ENCODE data around the gene DCP1A. TPM values are rescaled to one million over a fixed set of nuclear protein-coding genes. Genes with fewer than 3 reads are reported as not detected.

Gene DCP1A
- total RNA-seq, 2 experiments from 2014 or later, result 29.9 to 32.0 TPM

DNA sequence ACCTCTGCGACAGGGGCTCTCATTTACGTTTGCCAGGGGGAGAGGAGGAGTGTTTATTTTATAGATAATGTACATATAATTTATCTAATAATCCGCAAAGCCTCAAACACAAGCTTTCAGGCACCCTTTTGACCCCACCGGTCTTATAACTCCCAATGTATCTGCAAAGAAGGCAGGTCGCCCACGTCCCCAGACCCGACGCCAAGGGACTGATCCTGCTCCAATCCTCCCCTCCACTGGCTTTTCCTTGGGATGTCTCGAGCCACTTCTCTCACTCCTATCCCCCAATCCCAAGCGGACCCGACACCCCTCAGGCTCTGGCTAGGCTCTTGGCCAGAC lies 452 bp downstream of the DCP1A start:
- CTCF ChIA-PET, result interaction anchor here (0.5 to 2.3 kb wide), 2 partner anchors 47 to 219 kb away, joined by 4 to 7 read pairs; no protein-coding TSS in a partner anchor
- ATAC-seq, result no peak
- peak overlapping the region; percentile 98 for H3K4me3 Mint-ChIP-seq

DNA sequence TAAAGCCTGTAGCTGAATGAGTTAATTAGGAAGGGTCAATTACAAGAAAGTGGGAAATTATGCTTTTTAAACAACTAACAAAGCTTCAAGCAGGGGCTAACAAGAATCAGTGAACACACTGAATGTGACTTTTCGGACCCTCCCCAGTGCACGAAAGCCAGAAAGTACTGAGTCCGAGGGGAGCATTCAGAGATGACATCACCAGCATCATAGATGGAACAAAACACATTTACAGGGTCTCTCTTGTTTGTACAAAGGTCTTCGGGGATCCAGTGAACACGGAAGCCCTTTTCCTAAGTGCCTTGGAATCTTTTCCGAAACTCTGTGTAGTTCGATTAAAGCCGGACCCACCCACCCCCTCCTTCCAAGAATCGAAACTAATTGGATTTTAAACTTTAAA lies 829 bp downstream of the DCP1A start:
- CTCF ChIA-PET, result interaction anchor here (0.5 to 2.3 kb wide), 3 partner anchors 29 to 218 kb away, joined by 3 to 7 read pairs (median 4); no protein-coding TSS in a partner anchor
- H3K27me3 Mint-ChIP-seq, result no peaks in the 10 kb centered on the region
- ATAC-seq, result no peak
- H3K9me3 Mint-ChIP-seq, result no peaks in the 10 kb centered on the region
- intact Hi-C loops (cut with micrococcal nuclease), result loop anchor here (10.0 kb wide), 1 partner anchor 212 kb away; the partner anchor contains the start of gene RFT1
- peak overlapping the region; percentile 97 for H3K27ac Mint-ChIP-seq
- TF ChIP-seq, protein P1, sequence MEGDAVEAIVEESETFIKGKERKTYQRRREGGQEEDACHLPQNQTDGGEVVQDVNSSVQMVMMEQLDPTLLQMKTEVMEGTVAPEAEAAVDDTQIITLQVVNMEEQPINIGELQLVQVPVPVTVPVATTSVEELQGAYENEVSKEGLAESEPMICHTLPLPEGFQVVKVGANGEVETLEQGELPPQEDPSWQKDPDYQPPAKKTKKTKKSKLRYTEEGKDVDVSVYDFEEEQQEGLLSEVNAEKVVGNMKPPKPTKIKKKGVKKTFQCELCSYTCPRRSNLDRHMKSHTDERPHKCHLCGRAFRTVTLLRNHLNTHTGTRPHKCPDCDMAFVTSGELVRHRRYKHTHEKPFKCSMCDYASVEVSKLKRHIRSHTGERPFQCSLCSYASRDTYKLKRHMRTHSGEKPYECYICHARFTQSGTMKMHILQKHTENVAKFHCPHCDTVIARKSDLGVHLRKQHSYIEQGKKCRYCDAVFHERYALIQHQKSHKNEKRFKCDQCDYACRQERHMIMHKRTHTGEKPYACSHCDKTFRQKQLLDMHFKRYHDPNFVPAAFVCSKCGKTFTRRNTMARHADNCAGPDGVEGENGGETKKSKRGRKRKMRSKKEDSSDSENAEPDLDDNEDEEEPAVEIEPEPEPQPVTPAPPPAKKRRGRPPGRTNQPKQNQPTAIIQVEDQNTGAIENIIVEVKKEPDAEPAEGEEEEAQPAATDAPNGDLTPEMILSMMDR (IDR thresholded peaks at IDR 0.05), result no peak
- peaks cover 31% of the 10 kb centered on the region for H3K4me1 Mint-ChIP-seq (ENCODE audit: low read depth)
- DNase-seq, result no peak
- POLR2A ChIA-PET, result no interaction called here
- peaks cover 9% of the 10 kb centered on the region for H3K36me3 Mint-ChIP-seq (ENCODE audit: low read depth)
- peak overlapping the region; percentile 98 for H3K4me3 Mint-ChIP-seq

More for the DNA sequence above, 452 bp downstream of the DCP1A start:
- TF ChIP-seq, protein P1 (IDR thresholded peaks at IDR 0.05), result no peak
- Mint-ChIP-seq H3K9me3 (no peaks in the 10 kb centered on the region), H3K27ac (peak overlapping the region; percentile 97), H3K27me3 (no peaks in the 10 kb centered on the region), H3K4me1 (ENCODE audit: low read depth) (peaks cover 31% of the 10 kb centered on the region), H3K36me3 (ENCODE audit: low read depth) (peaks cover 9% of the 10 kb centered on the region)
- DNase-seq, result peak; percentile 35
- POLR2A ChIA-PET, result interaction anchor here (1.0 to 2.3 kb wide), 6 partner anchors 10 to 545 kb away, joined by 3 to 8 read pairs (median 4); partner anchors contain the start of gene SELENOK
- intact Hi-C loops (cut with micrococcal nuclease), result loop anchor here (10.0 kb wide), 1 partner anchor 212 kb away; the partner anchor contains the start of gene RFT1

DNA sequence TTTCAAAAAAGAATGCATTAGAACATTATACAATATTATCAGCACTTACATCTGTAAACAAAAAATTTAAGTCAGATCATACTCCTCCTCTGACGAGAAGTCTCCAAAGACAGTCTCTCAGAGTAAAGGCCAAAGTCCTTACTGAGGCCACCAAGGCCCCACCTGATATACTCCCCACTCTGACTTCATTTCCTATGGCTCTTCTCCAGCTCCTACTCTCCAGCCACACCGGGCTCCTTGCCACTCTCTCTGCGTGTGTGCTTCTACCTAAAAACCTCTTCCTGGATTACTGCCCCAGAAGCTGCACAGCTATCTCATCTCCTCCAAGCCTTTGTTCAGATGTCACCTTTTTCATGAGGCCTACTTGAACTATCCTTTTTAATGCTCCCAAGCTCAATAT lies 5.0 kb downstream of the DCP1A start:
- Mint-ChIP-seq H3K4me3 (no peak overlapping the region), H3K36me3 (ENCODE audit: low read depth) (peaks cover 18% of the 10 kb centered on the region), H3K9me3 (no peaks in the 10 kb centered on the region), H3K4me1 (ENCODE audit: low read depth) (peaks cover 33% of the 10 kb centered on the region), H3K27ac (no peak overlapping the region), H3K27me3 (no peaks in the 10 kb centered on the region)
- TF ChIP-seq, protein P1 (IDR thresholded peaks at IDR 0.05), result no peak
- ChIA-PET CTCF (no interaction called here), POLR2A (no interaction called here)
- no peak for ATAC-seq
- intact Hi-C loops (cut with micrococcal nuclease), result loop anchor here (10.0 kb wide), 1 partner anchor 208 kb away; the partner anchor contains the start of gene RFT1
- DNase-seq, result no peak

DNA sequence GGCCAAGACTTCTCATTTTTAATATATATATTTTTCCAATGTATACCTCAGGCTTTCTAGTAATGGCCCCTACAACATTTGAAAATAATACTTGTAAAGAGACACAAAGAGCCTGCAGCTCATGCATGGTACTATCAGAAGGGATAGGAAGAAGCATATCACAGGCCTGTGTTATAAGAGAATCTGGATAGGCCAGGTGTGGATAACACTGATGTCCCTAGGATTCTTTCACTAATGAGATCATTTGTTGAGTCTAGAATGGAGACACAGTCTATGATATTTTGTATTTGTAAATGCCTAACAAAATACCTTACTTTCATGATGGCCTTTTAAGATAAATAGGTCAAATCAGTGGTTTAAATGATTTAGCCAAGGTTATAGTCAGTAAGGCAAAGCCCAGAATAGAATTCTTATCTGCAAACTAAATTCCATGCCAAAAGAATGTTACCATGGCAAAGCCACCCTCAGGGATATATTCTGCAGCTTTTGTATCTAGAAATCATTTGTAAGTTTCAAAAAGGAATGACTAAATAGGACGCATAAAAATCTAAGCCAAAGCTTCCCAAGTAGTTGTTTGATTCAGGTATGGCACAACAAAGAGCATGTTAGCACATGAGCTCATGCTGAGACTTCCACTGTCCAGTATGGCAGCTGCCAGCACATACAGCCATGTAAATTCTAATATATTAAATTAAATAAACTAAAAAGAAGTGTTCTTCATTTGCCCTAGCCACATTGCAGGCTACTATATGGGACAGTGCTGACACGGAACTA lies 10.0 kb downstream of the DCP1A start:
- POLR2A ChIA-PET, result interaction anchor here (0.8 kb wide), 1 partner anchor 11 kb away, joined by 3 read pairs; no protein-coding TSS in a partner anchor
- peaks cover 7% of the 10 kb centered on the region for H3K4me1 Mint-ChIP-seq (ENCODE audit: low read depth)
- H3K27ac Mint-ChIP-seq, result no peak overlapping the region
- H3K4me3 Mint-ChIP-seq, result no peak overlapping the region
- no peak for ATAC-seq
- no peak for DNase-seq
- no peaks in the 10 kb centered on the region for H3K9me3 Mint-ChIP-seq
- peaks cover 23% of the 10 kb centered on the region for H3K36me3 Mint-ChIP-seq (ENCODE audit: low read depth)
- CTCF ChIA-PET, result no interaction called here
- no peaks in the 10 kb centered on the region for H3K27me3 Mint-ChIP-seq
- TF ChIP-seq, protein P1 (IDR thresholded peaks at IDR 0.05), result no peak
- intact Hi-C loops (cut with micrococcal nuclease), result no loop called here

DNA sequence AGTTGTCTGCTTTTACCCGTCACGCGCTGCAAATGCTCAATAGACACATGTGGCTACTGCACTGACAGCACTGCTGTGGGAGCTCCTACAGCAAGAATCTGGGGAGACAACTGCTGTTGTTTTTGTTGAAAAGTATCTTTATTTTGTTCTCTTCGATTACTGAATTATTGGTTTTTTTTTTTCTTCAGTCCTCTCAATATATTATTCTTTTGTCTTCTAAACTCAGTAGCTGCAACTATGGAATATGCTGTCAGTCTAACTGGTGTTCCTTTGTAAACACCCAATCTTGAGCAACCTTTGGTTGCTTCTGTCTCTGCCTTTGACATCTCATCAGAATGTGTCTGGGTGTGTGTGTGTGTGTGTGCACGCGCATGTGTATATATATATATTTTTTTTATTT lies 12.6 kb downstream of the DCP1A start:
- POLR2A ChIA-PET, result no interaction called here
- Mint-ChIP-seq H3K36me3 (ENCODE audit: low read depth) (peaks cover 18% of the 10 kb centered on the region), H3K27ac (no peak overlapping the region), H3K4me1 (ENCODE audit: low read depth) (peaks cover 10% of the 10 kb centered on the region), H3K4me3 (no peak overlapping the region), H3K9me3 (no peaks in the 10 kb centered on the region), H3K27me3 (no peaks in the 10 kb centered on the region)
- intact Hi-C loops (cut with micrococcal nuclease), result no loop called here
- CTCF ChIA-PET, result interaction anchor here (1.2 to 1.5 kb wide), 2 partner anchors 13 to 36 kb away, joined by 3 read pairs; no protein-coding TSS in a partner anchor
- no peak for DNase-seq
- no peak for ATAC-seq
- TF ChIP-seq, protein P1 (IDR thresholded peaks at IDR 0.05), result no peak
